Measurements from ENCODE around the gene UPB1.
"Not testable (repeated sequence)": the region's sequence is repeated elsewhere in the genome, so short reads cannot be mapped to it uniquely, and the experiment has no call there.

Gene UPB1

GRCh38 chr22:24526191-24526590, 31.1 kb downstream of the UPB1 start:
- no peak for TF ChIP-seq CTCF (IDR thresholded peaks at IDR 0.05; ENCODE audit: insufficient read depth, missing control alignments)
- DNase-seq (ENCODE audit: insufficient read length, low spot score): no peak

DNA sequence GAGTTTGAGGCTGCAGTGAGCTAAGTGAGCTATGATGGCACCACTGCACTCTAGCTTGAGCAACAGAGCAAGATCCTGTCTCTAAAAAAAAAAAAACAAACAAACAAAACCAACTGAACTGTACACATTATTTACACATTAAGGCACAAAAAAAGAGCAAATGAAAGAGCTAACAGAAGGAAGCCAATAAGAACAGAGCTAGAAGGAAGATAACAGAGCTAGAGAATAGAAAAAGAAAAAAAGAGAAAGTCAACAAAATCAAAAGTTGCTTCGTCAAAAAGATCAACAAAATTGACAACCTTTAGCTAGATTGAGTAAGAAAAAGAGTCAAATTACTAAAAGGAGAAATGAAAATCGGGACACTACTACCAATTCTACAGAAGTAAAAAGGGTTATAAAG, 34.8 kb downstream of the UPB1 start:
- FAIRE-seq (no peak), DNase-seq (ENCODE audit: insufficient read length, low spot score) (no peak)
- TF ChIP-seq CTCF (IDR thresholded peaks at IDR 0.05; ENCODE audit: insufficient read depth, missing control alignments): no peak

More at GRCh38 chr22:24526191-24526590, 31.1 kb downstream of the UPB1 start:
- no peak for FAIRE-seq

DNA sequence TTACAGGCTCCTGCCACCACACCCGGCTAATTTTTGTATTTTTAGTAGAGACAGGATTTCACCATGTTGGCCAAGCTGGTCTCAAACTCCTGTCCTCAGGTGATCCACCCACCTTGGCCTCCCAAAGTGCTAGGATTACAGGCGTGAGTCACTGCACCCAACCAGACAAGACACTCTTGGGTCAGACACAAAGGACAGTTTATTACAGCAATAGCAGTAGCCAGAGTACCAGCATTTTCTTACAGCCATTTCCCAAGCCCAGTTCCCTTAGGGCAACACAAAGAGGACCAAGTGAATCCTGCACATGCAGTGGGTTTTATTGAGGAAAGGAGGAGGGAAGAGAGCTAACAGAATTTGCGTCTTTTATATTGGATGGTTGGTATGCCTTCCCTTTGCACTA, 35.8 kb downstream of the UPB1 start:
- DNase-seq (ENCODE audit: insufficient read length, low spot score); FAIRE-seq: not testable (repeated sequence)

DNA sequence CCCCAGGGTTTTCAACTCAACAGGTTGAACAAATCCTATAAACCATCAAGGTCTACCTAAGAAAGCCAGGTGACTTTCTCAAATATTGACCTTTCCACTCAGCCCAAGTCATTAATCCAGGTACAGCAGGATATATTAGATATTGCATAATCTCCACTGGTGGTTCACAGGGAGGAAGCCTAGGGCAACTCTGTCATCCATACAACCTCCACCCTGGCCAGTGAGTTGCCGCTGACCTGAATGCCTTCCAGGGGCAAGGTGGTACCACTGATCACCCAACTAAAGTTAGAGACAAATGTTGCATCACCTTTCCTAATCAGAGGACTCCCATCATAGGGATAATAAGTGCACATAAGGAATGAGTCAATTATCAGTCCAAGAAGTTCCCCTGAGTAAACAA, 36.9 kb downstream of the UPB1 start:
- no peak for TF ChIP-seq CTCF (IDR thresholded peaks at IDR 0.05; ENCODE audit: insufficient read depth, missing control alignments)
- FAIRE-seq: no peak

GRCh38 chr22:24535348-24535747, 40.2 kb downstream of the UPB1 start:
- FAIRE-seq (no peak), DNase-seq (ENCODE audit: insufficient read length, low spot score) (no peak)
- no peak for TF ChIP-seq CTCF (IDR thresholded peaks at IDR 0.05; ENCODE audit: insufficient read depth, missing control alignments)

More for the DNA sequence above, 36.9 kb downstream of the UPB1 start:
- no peak for DNase-seq (ENCODE audit: insufficient read length, low spot score)

GRCh38 chr22:24536089-24536488, 41.0 kb downstream of the UPB1 start:
- no peak for TF ChIP-seq CTCF (IDR thresholded peaks at IDR 0.05; ENCODE audit: insufficient read depth, missing control alignments)
- DNase-seq (ENCODE audit: insufficient read length, low spot score): no peak
- no peak for FAIRE-seq

GRCh38 chr22:24540470-24540869, 45.3 kb downstream of the UPB1 start:
- DNase-seq (ENCODE audit: insufficient read length, low spot score) (no peak), FAIRE-seq (no peak)
- TF ChIP-seq CTCF (IDR thresholded peaks at IDR 0.05; ENCODE audit: insufficient read depth, missing control alignments): no peak
